HEK293 (cell line): Measurements from ENCODE around the gene CAPN10.
A peak's percentile ranks its signal among the peaks of the same experiment; 100 is the strongest.

Source experiments
- BCL11B ChIP-seq: fragments of 450-650 bp; formaldehyde crosslinking; IDR thresholded peaks from 2 replicates; pipeline ENCODE4 v1.5.1; 2016; ENCODE audit warnings: low read depth, missing biosample characterization, missing genetic modification characterization
- BCL6B ChIP-seq: fragments of 450-650 bp; formaldehyde crosslinking; IDR thresholded peaks from 2 replicates; pipeline ENCODE4 v1.5.1; 2017; ENCODE audit warnings: missing biosample characterization, missing genetic modification characterization
- FEZF1 ChIP-seq: fragments of 450-650 bp; formaldehyde crosslinking; IDR thresholded peaks from 2 replicates; pipeline ENCODE4 v1.5.1; 2016; ENCODE audit warnings: missing biosample characterization, missing genetic modification characterization
- INSM2 ChIP-seq: fragments of 450-650 bp; formaldehyde crosslinking; IDR thresholded peaks from 2 replicates; pipeline ENCODE4 v1.5.1; 2016; ENCODE audit warnings: missing biosample characterization, missing genetic modification characterization
- MEIS1 ChIP-seq: sonication (generic); formaldehyde crosslinking; IDR thresholded peaks from 2 replicates; pipeline ENCODE4 v1.8.1; 2022; ENCODE audit warnings: missing genetic modification reagents, mild to moderate bottlenecking, borderline replicate concordance
- MZF1 ChIP-seq: fragments of 450-650 bp; formaldehyde crosslinking; IDR thresholded peaks from 2 replicates; pipeline ENCODE4 v1.5.1; 2017; ENCODE audit warnings: missing biosample characterization, missing genetic modification characterization, borderline replicate concordance
- SCRT2 ChIP-seq: fragments of 450-650 bp; formaldehyde crosslinking; IDR thresholded peaks from 2 replicates; pipeline ENCODE4 v1.5.1; 2016; ENCODE audit warnings: missing biosample characterization, missing genetic modification characterization
- SETDB1 ChIP-seq: IDR thresholded peaks from one replicate; pipeline ENCODE4 v1.6.1; 2017; ENCODE audit warnings: mild to moderate bottlenecking, low read length, moderate library complexity, mixed read lengths; ENCODE audit not compliant: insufficient read length
- YY1 ChIP-seq: fragments of 450-650 bp; formaldehyde crosslinking; IDR thresholded peaks from 2 replicates; pipeline ENCODE4 v1.5.1; 2018; ENCODE audit warnings: missing biosample characterization, missing genetic modification characterization
- ZBTB20 ChIP-seq: fragments of 450-650 bp; formaldehyde crosslinking; IDR thresholded peaks from 2 replicates; pipeline ENCODE4 v1.5.1; 2016; ENCODE audit warnings: missing biosample characterization, missing genetic modification characterization
- ZEB2 ChIP-seq: fragments of 450-650 bp; formaldehyde crosslinking; IDR thresholded peaks from 2 replicates; pipeline ENCODE4 v1.5.1; 2016; ENCODE audit warnings: missing biosample characterization, missing genetic modification characterization
- ZFP3 ChIP-seq: fragments of 450-650 bp; formaldehyde crosslinking; IDR thresholded peaks from 2 replicates; pipeline ENCODE4 v1.5.1; 2016; ENCODE audit warnings: low read depth, missing biosample characterization, missing genetic modification characterization
- ZFP37 ChIP-seq: fragments of 450-650 bp; formaldehyde crosslinking; IDR thresholded peaks from 2 replicates; pipeline ENCODE4 v1.5.1; 2016; ENCODE audit warnings: missing biosample characterization, missing genetic modification characterization
- ZFP41 ChIP-seq: fragments of 450-650 bp; formaldehyde crosslinking; IDR thresholded peaks from 2 replicates; pipeline ENCODE4 v1.5.1; 2016; ENCODE audit warnings: missing biosample characterization, missing genetic modification characterization, borderline replicate concordance
- ZNF112 ChIP-seq: fragments of 450-650 bp; formaldehyde crosslinking; IDR thresholded peaks from 2 replicates; pipeline ENCODE4 v1.5.0; 2017; ENCODE audit warnings: missing biosample characterization, missing genetic modification characterization
- ZNF140 ChIP-seq: fragments of 450-650 bp; formaldehyde crosslinking; IDR thresholded peaks from 2 replicates; pipeline ENCODE4 v1.5.1; 2016; ENCODE audit warnings: missing biosample characterization, missing genetic modification characterization
- ZNF174 ChIP-seq: fragments of 450-650 bp; formaldehyde crosslinking; IDR thresholded peaks from 2 replicates; pipeline ENCODE4 v1.5.0; 2017; ENCODE audit warnings: missing biosample characterization, mild to moderate bottlenecking, missing genetic modification characterization
- ZNF202 ChIP-seq: fragments of 450-650 bp; formaldehyde crosslinking; IDR thresholded peaks from 2 replicates; pipeline ENCODE4 v1.5.1; 2016; ENCODE audit warnings: missing biosample characterization, missing genetic modification characterization, borderline replicate concordance
- ZNF311 ChIP-seq: fragments of 450-650 bp; formaldehyde crosslinking; IDR thresholded peaks from 2 replicates; pipeline ENCODE4 v1.5.1; 2017; ENCODE audit warnings: missing biosample characterization, missing genetic modification characterization, borderline replicate concordance
- ZNF341 ChIP-seq: fragments of 450-650 bp; formaldehyde crosslinking; IDR thresholded peaks from 2 replicates; pipeline ENCODE4; 2016; ENCODE audit warnings: low read depth, missing biosample characterization, missing genetic modification characterization
- ZNF394 ChIP-seq: fragments of 450-650 bp; formaldehyde crosslinking; IDR thresholded peaks from 2 replicates; pipeline ENCODE4 v1.5.1; 2016; ENCODE audit warnings: missing biosample characterization, missing genetic modification characterization, mild to moderate bottlenecking, moderate library complexity, borderline replicate concordance
- ZNF48 ChIP-seq: fragments of 450-650 bp; formaldehyde crosslinking; IDR thresholded peaks from 2 replicates; pipeline ENCODE4 v1.5.1; 2016; ENCODE audit warnings: missing biosample characterization, missing genetic modification characterization
- ZNF530 ChIP-seq: fragments of 450-650 bp; formaldehyde crosslinking; IDR thresholded peaks from 2 replicates; pipeline ENCODE4 v1.5.1; 2016; ENCODE audit warnings: low read depth, missing biosample characterization, missing genetic modification characterization
- ZNF549 ChIP-seq: fragments of 450-650 bp; IDR thresholded peaks from 2 replicates; pipeline ENCODE4 v1.5.1; 2018; ENCODE audit warnings: missing biosample characterization, missing genetic modification characterization, mild to moderate bottlenecking, inconsistent platforms, moderate library complexity
- ZNF555 ChIP-seq: fragments of 450-650 bp; formaldehyde crosslinking; conservative IDR thresholded peaks from 2 replicates; pipeline ENCODE4 v1.5.1; 2017; ENCODE audit warnings: missing biosample characterization, mild to moderate bottlenecking, missing genetic modification characterization, inconsistent platforms
- ZNF664 ChIP-seq: fragments of 450-650 bp; formaldehyde crosslinking; IDR thresholded peaks from 2 replicates; pipeline ENCODE4 v1.5.1; 2016; ENCODE audit warnings: missing biosample characterization, missing genetic modification characterization
- ZNF792 ChIP-seq: fragments of 450-650 bp; formaldehyde crosslinking; IDR thresholded peaks from 2 replicates; pipeline ENCODE4 v1.5.1; 2016; ENCODE audit warnings: missing biosample characterization, missing genetic modification characterization
- TF ChIP-seq, protein P1 (sequence below): fragments of 450-650 bp; formaldehyde crosslinking; conservative IDR thresholded peaks from 2 replicates; pipeline ENCODE4 v1.5.1; 2016; ENCODE audit warnings: low read depth, missing biosample characterization, missing genetic modification characterization
- TF ChIP-seq, protein P2 (sequence below): fragments of 450-650 bp; formaldehyde crosslinking; IDR thresholded peaks from 2 replicates; pipeline ENCODE4 v1.5.1; 2016; ENCODE audit warnings: missing biosample characterization, missing genetic modification characterization

The CAPN10 gene

DNA sequence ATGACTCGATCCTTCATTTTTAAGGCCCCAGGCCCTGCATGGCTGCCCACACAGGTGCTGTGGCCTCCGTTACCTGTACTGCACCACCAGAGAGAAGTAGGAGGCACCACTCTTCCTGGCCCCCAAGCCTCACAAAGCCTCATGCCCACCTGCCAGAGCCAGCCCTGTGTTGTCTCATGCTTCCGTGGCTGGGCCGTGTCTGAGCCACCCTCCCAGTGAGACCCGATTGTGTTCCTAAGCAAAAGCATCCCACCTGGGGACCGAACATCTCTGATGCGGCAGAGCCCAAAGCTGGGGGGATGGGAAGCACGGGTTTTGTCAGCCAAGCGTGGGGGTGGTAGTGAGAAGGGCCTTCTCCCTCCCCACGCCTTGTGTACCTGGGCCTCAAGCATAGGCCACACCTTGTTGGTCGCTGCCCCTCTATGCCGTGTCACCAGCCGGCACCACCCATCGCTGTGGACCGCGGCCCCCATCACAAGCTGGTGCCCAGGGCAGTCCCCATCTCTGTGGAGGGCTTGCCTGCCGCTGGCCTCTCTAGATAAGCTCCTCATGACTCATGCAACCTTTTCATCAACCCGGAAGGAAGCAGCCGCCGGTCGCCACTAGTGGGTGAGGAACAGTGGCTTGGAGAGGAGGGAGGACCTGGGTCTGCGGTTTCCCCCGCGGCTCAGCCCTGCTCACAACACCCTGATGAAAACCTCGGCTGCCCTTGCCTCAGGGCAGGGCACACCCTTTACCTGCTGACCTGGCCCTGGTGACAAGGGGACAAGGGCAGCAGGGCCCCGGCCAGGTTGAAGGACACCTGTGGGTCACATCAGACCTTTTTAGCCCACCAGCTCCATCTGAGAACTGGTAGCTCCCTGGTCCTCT is 21.0 kb upstream of the CAPN10 start (continued):
- TF ChIP-seq, protein P1, sequence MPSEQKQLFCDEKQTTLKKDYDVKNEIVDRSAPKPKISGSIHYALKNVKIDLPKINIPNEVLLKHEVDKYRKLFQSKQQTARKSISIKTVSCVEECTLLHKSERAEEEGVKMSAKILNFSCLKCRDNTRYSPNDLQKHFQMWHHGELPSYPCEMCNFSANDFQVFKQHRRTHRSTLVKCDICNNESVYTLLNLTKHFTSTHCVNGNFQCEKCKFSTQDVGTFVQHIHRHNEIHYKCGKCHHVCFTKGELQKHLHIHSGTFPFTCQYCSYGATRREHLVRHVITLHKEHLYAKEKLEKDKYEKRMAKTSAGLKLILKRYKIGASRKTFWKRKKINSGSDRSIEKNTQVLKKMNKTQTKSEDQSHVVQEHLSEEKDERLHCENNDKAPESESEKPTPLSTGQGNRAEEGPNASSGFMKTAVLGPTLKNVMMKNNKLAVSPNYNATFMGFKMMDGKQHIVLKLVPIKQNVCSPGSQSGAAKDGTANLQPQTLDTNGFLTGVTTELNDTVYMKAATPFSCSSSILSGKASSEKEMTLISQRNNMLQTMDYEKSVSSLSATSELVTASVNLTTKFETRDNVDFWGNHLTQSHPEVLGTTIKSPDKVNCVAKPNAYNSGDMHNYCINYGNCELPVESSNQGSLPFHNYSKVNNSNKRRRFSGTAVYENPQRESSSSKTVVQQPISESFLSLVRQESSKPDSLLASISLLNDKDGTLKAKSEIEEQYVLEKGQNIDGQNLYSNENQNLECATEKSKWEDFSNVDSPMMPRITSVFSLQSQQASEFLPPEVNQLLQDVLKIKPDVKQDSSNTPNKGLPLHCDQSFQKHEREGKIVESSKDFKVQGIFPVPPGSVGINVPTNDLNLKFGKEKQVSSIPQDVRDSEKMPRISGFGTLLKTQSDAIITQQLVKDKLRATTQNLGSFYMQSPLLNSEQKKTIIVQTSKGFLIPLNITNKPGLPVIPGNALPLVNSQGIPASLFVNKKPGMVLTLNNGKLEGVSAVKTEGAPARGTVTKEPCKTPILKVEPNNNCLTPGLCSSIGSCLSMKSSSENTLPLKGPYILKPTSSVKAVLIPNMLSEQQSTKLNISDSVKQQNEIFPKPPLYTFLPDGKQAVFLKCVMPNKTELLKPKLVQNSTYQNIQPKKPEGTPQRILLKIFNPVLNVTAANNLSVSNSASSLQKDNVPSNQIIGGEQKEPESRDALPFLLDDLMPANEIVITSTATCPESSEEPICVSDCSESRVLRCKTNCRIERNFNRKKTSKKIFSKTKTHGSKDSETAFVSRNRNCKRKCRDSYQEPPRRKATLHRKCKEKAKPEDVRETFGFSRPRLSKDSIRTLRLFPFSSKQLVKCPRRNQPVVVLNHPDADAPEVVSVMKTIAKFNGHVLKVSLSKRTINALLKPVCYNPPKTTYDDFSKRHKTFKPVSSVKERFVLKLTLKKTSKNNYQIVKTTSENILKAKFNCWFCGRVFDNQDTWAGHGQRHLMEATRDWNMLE: no peak
- peak; percentile 53; the same call in 1 of the 2 replicates for TF ChIP-seq ZEB2
- TF ChIP-seq MZF1 (tag by site-specific recombination): no peak
- peak; percentile 39; the same call in 1 of the 2 replicates for TF ChIP-seq ZNF341 (tag by site-specific recombination)
- peak; percentile 56; the same call in 1 of the 2 replicates for TF ChIP-seq ZBTB20 (tag by site-specific recombination)
- TF ChIP-seq ZFP37 (tag by site-specific recombination): no peak
- no peak for TF ChIP-seq ZNF174 (tag by site-specific recombination)
- no peak for TF ChIP-seq ZNF555 (tag by site-specific recombination)
- no peak for TF ChIP-seq ZNF664 (tag by site-specific recombination)
- no peak for TF ChIP-seq BCL11B (tag by site-specific recombination)
- TF ChIP-seq INSM2 (tag by site-specific recombination): no peak
- no peak for TF ChIP-seq YY1 (tag by site-specific recombination)
- TF ChIP-seq, protein P2, sequence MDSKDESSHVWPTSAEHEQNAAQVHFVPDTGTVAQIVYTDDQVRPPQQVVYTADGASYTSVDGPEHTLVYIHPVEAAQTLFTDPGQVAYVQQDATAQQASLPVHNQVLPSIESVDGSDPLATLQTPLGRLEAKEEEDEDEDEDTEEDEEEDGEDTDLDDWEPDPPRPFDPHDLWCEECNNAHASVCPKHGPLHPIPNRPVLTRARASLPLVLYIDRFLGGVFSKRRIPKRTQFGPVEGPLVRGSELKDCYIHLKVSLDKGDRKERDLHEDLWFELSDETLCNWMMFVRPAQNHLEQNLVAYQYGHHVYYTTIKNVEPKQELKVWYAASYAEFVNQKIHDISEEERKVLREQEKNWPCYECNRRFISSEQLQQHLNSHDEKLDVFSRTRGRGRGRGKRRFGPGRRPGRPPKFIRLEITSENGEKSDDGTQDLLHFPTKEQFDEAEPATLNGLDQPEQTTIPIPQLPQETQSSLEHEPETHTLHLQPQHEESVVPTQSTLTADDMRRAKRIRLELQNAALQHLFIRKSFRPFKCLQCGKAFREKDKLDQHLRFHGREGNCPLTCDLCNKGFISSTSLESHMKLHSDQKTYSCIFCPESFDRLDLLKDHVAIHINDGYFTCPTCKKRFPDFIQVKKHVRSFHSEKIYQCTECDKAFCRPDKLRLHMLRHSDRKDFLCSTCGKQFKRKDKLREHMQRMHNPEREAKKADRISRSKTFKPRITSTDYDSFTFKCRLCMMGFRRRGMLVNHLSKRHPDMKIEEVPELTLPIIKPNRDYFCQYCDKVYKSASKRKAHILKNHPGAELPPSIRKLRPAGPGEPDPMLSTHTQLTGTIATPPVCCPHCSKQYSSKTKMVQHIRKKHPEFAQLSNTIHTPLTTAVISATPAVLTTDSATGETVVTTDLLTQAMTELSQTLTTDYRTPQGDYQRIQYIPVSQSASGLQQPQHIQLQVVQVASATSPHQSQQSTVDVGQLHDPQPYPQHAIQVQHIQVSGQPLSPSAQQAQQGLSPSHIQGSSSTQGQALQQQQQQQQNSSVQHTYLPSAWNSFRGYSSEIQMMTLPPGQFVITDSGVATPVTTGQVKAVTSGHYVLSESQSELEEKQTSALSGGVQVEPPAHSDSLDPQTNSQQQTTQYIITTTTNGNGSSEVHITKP: peak; percentile 87
- TF ChIP-seq ZFP3 (tag by site-specific recombination): no peak
- no peak for TF ChIP-seq ZNF48 (tag by site-specific recombination)
- TF ChIP-seq ZNF202 (tag by site-specific recombination): no peak
- TF ChIP-seq ZNF112 (tag by site-specific recombination): no peak
- no peak for TF ChIP-seq FEZF1 (tag by site-specific recombination)
- TF ChIP-seq ZNF394 (tag by site-specific recombination): 0 out of 2 replicates have a peak, but pooled peaks have one; percentile 13
- TF ChIP-seq ZNF549: no peak
- no peak for TF ChIP-seq MEIS1 (CRISPR knock-in tag)
- TF ChIP-seq ZNF140: no peak
- no peak for TF ChIP-seq ZFP41
- TF ChIP-seq BCL6B (tag by site-specific recombination): no peak
- TF ChIP-seq ZNF792 (tag by site-specific recombination): no peak
- TF ChIP-seq ZNF530: no peak
- TF ChIP-seq ZNF311 (tag by site-specific recombination): no peak
- TF ChIP-seq SCRT2 (tag by site-specific recombination): peak; percentile 80
- TF ChIP-seq SETDB1: no peak
